IPS DF 4.7 (cell line): Measurements from ENCODE around the gene C13orf42.

Experiments used
- DNase-seq: peaks from one replicate; pipeline ENCODE4 v3.0.0-alpha.2; 2013; ENCODE audit warnings: low spot score; ENCODE audit errors: extremely low read depth

The C13orf42 gene

DNA sequence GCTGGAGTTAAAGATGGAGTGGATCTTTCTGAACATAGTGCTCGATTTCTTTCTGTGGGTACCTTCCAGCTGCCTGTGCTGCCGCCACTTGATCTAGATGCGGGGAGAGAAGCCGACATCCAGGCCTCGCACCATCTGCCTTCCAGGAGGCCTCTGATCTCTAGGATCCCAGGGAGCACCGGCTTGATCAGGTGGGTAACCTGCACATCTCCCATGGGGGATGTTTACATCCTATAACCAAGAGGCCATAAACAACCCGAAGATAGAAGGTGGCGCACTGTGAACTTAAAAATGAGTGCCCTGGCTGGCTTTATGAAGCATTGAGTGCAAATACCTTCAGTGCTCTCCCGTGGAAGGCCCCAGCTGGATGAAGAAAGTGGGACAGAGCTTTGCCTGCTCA is at the start of gene C13orf42:
Gene C13orf42 (minus strand): TSS at position 101 of the 400 bp plus-strand sequence. CDS start 65 bp downstream, at position 36.
- no peak for DNase-seq

DNA sequence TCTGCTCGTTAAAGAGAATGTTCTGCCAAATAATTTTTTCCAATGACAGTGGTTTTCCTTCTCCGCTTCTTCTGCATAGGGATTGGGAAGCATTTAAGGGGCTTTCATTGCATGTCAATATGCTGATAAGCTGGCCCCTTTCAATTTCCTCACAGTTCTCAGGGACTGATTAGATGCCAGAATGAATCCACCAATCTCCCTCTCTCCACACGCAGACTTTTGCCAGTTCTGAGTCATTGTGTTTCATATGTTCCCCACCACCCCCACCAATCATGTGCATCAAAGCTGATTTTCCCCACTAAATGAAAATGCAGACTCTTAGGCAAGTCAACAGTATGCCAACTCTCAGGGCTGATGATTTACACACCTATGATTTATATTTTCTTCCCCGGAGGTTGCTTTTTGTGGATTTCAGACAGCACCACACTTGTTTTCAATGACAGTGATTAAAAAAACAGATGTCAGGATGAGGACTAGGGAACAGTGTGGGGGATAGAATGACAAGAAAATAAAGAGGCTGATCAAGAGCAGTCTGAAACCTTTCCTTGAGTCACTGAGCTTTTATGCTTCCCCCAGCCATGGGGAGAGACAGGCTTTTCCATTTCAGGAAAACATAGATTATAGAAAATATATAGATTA is 47.9 kb upstream of the C13orf42 start:
- DNase-seq, result no peak

DNA sequence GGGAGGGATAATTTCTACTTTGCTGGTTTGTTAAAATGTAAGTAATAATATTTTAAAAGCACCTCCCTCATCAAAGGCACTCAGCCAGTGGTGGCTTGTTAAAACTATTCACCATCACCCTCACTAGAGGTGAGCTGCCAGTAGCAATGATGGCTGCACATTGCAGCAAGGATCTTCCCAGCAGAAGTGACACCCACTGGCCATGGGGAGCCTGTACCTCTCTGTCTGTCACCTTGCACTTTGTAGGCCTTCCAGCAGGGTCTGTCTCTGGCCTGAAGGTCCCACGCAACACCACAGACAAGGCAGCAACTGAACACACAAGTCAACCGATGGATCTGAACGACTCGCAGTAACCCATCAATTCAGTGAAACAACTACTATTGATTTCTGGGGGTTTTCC is 47.3 kb upstream of the C13orf42 start:
- no peak for DNase-seq

DNA sequence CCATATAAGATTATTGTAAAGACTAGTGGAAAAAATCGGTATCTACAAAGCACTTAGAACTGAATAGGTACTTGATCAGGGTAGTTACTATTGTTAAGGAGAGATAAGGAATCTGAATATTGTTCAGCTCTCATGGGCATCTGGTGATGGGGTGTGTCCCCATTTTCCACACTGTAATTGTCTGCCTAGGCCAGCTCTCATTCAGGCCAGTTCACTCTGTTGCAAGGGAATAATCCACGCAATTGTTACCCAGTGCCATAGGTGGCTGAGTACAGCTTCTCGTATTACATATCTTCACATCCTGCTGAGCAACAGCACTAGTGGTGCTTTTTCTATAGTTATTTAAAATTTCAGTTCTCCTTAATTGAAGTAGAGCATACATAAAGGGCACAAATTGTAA is 45.6 kb upstream of the C13orf42 start:
- no peak for DNase-seq

DNA sequence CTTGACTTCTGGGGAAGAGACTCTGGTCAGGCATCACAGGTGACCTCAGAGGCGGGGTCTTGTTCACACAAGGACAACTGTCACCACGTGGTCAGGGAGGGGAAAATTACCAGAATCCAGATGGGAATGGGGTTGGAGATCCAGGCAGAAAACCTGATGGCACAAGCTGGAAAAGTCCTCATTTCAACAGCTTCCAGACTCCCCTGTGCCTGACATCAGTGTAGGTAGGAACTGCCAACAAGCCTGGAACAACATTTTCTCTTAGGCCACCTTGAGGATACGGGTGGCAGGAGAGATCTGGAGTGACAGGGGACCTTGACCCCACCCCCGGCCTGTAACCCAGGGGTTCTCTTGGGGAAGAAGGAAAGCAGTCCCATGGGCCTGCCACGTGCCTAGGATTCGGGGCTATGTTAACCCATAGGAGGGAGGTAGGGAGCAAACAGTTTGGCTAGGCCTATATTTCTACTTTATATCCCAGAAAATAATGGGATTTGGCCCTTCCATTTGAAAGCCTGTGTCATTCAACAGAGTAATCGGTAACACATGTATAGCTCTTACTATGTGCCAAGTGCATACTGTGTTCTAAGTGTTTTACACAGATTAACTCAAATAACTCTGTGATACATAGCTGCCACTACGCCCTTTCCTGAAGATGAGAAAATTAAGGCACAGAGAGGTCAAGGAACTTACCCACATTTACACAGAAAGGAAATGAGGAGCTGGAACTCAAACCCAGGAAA is 44.9 kb upstream of the C13orf42 start:
- no peak for DNase-seq

DNA sequence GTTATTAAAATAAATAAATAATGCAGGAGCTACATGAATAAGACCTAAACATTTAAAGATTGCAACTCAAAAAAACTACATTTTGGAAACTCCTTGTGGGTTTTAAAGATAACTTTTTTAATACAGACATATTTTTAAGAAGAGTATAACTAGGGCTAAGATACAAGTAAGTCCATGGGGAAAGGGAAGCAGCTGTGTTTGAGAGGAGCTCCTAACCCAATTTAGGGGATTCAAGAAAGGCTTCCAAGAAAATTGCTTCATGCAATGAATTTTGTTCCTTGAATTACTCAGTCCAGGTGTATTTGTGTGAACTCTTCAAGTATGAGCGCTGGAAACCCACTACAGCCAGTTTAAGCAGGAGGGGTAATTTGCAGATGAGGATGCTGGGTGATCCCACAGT is 44.1 kb upstream of the C13orf42 start:
- DNase-seq, result no peak

DNA sequence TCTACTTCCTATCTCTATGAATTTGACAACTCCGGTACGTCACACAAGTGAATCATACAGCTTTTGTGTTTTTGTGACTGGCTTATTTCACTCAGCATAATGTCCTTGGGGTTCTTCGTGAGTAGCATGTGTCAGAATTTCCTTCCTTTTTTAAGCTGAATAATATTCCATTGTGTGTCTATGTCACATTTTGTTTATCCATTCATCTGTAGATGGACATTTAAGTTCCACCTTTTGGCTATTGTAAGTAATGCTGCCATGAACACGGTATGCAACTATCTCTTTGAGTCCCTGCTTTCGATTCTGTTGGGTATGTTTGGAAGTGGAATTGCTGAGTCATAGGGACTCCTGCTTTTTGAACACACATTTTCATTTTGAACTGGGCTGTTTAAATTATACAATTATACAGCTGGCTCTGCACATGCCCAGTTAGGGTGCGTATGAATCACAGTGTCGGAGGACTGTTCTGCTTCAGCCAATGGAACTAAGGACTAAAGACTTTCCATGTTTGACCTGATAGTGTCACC is 43.0 kb upstream of the C13orf42 start:
- DNase-seq, result no peak

DNA sequence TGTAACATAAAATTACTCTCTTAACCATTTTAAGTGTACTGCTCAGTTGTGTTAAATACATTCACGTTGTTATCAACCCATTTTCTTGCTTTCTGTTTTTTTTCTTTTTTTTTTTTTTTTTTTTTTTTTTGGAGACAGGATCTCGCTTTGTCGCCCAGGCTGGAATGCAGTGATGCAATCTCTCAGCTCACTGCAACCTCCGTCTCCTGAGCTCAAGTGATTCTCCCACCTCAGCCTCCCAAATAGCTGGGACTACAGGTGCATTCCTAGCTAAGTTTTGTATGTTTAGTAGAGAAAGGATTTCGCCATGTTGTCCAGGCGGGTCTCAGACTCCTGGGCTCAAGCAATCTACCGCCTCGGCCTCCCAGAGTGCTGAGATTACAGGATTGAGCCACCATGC is 42.5 kb upstream of the C13orf42 start:
- no peak for DNase-seq

DNA sequence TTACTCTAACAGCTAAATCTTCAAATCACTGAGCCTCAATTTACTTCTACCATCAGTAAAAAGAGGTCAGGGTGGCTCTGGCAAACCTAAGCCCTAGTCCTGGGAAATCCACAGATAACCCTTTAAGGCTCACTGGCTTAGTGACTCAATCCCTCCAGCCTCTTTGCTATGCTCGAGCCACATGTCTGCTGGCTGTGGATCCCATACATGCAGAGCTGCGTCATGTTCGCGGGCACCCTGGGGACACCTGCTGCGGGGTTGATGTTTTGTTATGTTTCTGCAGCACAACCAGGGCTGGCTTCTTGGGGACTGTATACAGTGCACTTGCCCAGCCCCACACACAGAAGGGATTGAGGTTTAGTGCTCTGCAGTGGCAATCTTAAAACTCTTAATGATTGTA is 41.6 kb upstream of the C13orf42 start:
- no peak for DNase-seq

DNA sequence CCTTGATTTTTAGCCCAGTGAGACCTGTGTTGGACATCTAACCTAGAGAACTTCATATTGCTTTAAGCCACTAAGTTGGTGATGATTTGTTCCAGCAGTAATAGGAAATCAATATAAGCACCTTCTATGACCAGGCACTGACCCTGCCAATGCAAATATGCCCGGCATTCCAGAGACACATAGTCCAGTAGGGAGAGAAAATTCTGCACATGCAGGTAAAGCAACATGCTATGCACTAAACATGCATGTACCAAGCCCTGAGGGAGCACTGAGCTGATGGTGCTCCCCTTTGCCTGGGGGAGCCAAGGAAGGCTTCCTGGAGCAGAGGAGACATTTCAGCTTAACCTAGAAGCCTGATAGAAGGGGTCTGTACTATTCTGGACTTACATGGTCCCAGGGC is 40.4 kb upstream of the C13orf42 start:
- DNase-seq, result no peak

DNA sequence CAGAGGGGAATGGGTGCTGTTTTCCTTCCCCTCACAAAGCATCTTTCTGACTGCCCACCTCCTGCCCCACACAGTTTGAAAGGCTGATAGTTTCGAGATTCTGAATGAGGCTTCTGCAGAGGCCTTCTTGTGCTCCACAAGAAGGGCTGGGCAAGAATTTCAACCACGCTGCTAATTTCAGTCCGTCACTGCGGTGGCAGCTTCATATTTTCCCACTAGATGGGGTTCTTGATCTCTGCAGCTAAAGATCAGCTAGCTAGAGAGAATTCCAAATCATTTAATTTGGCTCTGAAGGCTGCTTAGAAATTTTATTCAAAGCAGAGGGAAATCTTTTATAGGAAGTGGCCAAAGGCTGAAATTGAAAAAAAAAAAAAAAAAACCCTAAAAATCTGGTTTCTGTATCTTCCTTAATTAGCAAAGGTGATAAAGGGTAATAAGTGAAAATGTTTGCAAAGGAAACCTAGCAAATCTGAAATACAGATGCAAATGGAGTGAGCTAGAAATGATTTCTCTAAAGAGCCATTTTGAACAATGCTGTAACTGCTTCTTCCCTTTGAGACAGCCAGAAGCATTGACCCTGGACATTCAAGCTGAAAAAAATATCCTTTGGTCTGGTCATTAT is 38.0 kb upstream of the C13orf42 start:
- DNase-seq, result peak; percentile 79

DNA sequence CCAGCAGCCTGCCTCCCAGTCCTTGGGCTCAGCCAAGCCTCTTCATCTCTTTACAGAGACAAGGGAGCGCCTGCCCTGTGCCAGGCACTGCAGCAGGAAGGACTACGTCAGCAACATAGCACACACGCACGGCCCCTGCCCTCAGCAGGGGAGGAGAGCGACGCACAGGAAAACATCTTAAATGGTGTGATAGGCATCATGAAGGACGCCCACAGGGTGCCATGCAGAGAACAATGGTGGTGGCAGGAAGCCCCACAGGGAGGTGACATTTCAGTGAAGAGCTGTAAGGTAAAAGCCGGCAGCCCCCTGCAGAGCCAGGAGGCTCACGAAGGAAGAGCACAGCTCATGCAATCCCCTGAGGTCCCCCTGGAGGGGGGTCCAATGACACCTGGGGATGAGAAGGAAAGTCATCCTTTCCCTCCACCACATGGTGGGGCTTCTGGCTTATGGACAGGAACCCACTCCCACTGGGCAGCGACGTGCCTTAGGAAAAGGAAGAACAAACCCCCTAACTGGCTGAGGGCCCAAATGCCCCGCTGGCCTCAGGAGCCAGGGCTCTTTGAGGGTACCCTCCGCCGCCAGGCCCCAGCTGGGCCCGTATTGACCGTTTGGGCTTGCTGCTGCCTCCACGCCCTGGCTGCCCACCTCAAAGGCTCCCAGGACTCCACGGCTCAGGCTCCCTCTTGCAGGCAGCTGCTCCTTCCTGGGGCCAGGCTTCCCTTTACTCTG is 37.3 kb upstream of the C13orf42 start:
- peak; percentile 80 for DNase-seq

DNA sequence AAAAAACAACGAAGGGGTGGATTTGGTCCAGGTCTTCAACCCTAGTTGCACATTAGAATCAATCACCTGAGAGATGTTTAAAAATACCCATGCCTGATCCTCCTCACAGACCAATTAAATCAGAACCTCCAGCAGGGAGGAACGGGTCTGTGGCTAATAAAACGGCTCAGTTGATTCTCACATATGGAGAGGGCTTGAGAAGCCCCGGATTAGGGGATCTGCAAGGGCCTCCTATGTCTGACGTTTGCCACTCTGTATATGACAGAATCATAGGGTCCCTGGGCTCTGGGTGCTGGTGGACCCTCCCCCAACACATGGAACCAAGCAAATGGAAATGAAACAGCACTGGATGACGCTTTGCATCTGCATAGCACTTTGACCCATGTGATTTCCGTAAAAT is 36.7 kb upstream of the C13orf42 start:
- no peak for DNase-seq

DNA sequence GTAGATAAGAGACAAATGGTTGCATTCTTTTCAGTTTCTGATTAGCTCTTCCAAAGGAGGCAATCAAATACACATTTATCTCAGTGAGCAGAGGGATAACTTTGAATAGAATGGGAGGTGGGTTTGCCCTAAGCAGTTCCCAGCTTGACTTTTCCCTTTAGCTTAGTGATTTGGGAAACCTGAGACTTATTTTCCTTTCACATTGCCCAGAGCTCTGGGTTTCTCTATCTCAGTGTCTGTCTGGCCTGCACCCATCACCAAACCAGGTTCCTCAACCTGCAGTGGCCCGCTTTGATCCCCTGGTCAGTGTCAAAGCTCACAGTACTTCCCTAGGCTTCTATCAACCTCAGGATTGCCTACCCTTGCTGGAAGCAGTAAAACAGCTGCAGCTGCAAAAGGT is 35.6 kb upstream of the C13orf42 start:
- no peak for DNase-seq

DNA sequence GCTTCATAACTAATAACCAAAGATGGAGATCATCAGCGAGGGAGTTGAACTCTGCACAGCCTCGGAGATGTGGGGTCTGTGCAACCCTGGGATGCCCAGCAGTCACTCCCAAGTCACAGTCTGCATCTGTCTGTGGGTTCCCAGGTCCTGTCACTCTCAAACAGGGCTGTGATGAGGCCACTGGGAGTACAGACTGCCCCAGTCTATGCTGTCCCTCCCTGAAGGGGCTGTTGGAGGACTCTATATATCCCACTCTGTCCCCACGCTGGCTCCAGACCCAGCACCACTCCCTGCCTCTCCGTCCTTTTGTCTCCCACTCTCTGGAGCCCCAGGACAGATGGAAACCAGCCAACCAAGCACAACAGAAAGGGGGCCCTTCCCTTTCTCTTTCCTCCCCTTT is 26.2 kb upstream of the C13orf42 start:
- no peak for DNase-seq

DNA sequence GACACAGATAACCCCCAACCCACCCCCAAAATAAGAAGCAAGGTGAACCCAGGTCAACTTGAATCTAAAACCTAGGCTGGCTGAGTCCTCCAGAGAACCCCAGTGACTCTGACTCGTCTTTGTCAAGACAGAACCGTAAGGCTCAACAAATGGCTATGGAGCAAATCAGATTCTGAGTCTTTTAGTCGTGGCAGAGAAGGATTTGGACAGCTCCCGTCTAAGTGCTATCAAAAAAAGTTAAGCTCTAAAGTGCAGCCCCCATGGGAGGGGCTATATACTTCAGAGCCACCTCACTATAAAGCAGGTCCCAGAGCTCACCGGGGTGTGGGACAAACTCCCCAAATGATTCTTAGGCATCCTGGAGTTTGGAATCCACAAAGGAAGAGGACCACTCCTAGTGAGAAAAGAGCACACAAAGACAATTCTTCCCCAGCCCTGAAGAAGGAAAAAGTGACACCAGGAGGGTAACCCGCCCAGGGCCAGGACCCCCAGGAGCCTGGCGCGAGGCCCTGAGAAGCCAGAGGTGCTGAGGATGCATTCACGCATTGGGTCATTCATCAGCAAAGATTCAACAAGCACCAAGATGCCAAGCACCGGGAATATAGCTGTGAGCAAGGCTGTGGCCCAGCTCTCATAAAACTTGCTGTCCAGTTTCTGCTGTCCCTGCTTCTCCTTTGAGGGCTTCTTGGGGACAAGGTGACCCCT is 25.4 kb upstream of the C13orf42 start:
- no peak for DNase-seq

DNA sequence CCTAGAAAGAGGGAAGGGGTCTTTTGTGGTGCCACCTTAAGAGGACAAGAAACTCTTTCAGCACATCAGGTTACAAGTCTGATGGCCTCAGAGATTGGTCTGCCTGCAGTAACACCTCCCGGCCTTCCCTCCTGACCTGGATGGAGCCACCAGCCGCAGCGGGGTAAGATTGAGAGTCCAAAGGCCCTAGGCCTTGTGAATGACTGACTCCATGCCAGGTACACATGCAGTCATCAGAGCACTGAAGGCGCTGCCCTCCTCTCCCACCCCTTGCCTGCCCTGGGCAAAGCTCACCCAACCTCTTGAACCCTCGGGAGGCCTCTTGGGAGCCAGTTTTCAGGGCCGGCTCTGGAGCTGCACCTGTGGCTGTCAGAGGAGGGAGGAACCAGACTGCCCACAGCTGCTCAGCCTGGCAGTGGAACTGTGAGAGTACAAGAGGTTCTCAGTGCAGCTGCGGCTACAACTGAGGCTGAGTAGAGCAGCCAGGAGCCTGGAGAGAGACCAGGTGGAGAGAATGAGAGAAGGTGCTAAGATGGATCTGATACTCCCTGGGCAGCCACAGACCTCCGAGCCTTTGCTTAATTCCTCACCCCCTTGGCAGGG is 23.8 kb upstream of the C13orf42 start:
- no peak for DNase-seq

DNA sequence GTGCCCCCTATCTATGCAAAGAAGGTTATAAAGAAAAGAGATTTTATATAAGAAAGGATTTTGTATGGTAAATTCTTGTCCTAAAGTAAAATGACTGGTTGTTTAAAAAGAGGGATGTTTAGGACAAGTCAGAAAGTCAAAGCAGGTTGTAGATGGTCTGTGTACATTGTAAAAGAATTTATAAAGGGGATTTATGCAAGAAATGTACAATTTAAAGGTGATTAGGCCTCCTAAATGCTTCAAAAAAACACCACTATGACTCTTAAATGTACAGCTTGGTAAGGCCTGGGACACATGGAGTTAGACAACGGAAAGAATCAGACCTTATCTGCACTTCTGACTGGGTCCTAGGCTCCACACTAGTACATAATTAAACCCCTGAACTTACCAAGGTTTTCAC is 19.3 kb upstream of the C13orf42 start:
- DNase-seq, result no peak

DNA sequence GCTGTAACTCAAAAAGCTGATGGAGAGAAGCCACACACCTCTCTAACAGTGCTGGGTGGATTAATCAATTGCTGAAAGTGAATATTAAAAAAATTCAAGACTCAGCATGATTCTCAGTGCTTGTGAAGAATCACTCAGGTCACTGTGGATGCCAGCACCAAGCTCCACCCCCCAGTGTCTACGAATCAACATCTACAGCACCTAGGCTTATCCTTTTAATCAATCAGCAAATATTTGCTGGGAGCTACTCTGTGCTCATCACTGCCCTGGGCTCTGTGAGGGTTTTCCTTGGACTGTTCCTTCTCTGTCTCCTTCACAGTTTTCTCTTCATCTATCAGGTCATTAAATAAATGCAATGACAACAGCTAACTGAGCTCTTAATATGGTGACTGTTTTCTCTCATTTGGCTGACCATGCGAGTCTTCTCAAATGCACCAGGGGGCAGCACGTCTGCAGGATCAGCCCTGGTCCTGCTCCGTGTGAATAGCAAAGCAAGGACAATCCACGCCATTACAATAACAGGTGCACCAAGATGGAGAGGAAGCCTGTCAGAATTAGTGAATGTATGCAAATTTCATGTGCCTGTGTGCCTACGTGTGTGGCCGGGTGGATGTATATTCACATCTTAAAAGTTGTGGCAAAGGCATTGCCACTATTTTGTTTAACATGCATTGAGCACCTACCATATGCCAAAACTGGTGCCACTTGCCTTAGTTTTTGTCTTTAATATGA is 14.6 kb upstream of the C13orf42 start:
- DNase-seq, result no peak
